Stimulated activated CD4-positive, alpha-beta T cell treated with anti-CD3 and anti-CD28 coated beads, TNF-alpha, amount 100 ng/mL, for 1 hour (primary cell): Measurements from ENCODE around the gene TMEM72.

Source experiments
- DNase-seq, 3 donors: peaks; one replicate each; pipeline ENCODE4 v3.0.0-alpha.2; 2020; ENCODE audit warnings: low read depth in 3 of 3, low spot score in 1 of 3

The TMEM72 gene

DNA sequence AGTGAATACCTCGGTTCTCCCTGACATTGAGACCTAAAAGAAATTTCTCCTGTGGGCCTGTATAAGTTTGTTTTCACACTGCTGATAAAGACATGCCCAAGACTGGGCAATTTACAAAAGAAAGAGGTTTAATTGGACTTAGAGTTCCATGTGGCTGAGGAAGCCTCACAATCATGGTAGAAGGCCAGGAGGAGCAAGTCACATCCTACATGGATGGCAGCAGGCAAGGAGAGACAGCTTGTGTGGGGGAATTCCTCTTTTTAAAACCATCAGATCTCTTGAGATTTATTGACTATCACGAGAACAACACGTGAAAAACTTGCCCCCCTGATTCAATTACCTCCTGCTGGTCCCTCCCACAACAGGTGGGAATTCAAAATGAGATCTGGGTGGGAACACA lies 6.7 kb downstream of the TMEM72 start:
- no peak for DNase-seq

DNA sequence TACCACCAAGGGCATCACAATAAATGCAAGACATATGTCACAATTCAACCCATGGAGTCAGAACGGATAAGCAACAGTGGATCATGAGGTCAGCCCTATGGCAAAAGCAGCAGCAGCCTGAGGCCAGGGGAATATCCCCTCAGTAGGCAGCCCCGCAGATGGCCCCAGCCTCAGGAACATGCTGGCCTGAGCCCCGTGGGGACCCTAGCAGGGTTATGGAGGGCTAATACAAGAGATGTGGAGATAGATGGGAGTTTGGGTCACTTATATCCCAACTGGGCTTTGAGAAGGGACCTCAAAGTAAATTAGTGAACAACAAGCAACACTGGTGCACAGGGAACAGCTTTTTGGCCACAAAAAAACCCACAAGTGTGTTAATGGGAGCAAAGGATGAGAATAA lies 9.1 kb downstream of the TMEM72 start:
- no peak for DNase-seq

DNA sequence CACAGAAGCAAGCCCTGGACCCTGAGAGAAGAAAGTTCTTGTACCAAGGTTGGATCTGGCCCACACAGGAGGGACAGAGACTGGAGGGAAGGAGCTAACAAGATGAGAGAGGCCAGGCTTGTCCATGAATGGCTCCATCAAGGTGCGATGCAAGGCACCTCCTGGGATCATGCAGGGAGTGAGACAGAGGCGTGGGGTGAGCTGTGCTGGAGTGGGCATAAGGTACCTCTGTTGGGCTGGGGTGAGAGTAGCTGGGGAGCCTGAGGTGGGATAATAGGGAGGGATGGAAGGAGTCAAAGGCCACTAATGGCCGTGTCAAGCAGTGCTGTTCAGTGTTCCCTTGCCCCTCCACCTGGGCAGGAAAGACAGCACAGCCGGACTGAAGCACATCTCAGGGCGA lies 9.9 kb downstream of the TMEM72 start:
- no peak for DNase-seq

DNA sequence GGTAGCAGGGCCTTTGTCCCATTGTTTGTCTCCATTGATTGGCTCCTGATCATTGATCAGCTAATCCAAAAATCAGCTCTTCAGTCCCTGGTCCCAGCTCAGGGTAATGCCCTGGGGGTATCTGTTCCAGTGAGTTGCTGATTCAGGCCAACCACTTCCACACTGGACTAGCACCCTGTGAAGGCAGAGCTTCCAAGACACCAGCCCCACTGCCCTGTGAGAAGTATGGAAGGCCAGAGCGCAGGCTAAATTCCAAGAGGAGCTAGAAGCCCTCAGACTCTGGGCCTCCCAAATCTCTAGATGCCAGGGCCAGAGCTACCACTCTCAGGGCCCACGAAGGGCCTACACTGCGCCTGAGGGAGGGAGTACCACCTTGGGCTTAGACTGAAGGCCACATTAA lies 10.4 kb downstream of the TMEM72 start:
- no peak for DNase-seq

DNA sequence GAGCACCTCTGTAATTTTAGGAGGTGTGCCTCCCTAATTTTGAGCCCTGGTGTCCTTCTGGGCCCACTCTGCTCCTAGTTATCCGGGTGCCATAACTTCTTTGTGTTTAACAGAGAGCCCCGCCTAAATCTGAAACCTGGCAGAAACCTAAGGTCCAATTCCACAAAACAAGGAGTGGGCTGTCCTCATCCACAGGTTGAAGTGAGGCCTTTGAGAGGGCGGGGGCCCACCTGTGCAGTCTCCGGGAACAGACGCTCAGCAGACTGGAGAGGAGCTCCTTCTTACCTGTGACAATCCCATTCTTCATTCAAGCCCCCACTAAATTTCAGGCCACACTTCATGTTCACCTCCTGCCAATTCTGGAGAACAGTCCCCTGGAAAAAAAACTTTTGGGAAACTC lies 10.9 kb downstream of the TMEM72 start:
- no peak for DNase-seq

DNA sequence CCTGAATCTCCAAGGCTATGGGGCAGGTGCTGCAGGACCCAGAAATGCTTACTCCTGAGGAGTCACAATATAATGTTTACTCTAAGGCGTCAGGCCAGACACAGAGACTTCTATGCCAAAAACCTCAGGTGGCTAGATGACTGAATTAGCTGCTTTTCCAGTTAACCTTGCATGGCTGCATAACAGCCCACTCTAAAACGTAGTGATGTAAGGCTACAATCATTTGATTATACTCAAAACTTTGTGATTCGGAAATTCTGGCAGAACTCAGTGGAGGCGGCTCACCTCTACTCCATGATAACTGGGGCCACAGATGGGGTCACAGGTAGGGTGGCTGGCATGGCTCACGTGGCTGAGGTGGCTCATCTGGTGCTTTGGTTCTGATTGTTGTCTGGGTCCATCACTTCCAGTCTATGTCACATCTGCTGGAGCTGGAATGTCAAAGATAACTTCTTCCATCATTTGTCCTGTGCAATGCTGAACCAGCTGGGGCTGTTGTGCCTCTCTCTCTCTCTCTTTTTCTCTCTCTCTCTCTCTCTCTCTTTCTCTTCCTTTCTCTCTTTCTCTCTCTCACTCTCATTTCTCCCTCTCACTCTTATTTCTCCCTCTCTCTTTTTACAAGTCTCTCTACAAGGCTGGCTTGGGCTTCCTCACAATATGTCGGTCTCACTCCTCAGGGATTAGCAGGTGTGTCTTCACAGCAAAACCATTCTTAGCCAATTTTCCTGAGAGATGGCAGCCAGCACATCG lies 11.8 kb downstream of the TMEM72 start:
- DNase-seq: no peak

DNA sequence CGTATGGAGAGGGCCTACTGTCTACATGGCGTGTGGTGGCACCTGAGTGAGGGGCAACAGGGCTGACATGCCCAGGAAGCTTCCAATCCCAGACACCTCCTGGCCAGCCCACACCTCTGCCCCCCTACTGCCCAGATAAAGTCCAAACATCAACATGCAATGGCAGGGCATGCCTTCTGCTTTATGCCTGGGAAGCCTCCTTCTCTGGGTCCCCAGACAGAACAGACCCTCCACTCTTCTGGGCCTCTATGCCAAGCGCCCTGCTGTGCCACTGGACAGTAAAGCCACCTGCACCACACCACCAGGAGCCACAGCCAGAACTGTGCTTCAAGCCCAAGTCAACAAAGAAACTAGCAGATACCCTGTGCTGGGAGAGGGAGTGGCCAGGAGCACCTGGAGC lies 12.5 kb downstream of the TMEM72 start:
- DNase-seq: no peak

DNA sequence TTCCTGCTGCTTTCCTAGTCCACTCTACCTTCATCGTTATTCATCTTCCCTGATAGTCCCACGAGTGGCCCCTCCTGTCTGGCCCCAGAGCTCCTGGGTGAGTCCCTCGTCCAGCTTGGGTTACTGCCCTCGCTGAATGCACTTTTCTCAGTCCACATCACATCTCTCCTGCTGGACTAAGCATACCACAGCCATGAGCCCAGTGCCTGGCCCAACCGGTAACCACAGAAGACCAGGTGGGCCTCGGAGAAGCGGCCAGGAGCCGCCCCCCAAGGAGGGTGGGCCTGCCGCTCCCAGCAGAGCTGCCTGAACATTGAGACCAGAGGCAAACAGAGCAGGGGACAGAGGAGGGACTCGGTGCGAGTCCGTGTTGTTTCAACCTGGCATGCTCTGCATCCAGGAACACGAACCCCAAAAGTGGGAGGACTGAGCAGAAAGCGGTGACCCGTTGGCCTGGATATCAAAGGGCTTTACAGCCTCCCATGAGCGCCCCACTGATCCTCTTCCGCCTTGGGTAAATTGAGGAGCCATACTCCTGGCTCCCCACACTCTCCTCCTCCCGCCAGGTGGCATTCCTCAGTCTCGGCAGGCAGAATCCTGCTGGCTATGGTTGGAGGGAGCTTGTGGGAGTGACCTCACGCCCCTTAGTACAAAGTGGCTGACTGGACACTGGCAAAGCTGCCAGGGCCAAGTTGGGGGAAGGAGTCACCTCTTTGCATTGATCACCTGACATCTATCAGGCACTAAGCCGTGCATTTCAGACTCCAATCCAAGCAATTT lies 13.3 kb downstream of the TMEM72 start:
- no peak for DNase-seq

DNA sequence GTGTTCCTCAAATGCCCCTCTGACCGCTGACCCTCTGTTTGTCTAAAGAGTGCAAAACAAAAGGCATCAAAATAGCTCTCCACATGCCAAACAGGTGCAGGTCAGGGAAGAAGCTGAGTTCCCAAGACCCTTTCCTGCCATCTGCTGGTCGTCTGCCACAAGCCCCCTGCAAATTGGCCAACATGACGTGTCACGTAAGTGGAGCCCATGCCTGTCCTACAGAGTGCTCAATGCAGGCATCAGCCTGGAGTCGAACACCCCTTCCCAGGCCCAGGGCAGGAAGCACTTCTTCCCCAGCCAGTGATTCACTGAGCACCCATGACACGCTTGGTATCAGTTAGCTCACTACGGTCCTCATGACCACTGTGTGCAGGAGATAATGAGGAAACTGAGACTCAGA lies 14.1 kb downstream of the TMEM72 start:
- DNase-seq: no peak

DNA sequence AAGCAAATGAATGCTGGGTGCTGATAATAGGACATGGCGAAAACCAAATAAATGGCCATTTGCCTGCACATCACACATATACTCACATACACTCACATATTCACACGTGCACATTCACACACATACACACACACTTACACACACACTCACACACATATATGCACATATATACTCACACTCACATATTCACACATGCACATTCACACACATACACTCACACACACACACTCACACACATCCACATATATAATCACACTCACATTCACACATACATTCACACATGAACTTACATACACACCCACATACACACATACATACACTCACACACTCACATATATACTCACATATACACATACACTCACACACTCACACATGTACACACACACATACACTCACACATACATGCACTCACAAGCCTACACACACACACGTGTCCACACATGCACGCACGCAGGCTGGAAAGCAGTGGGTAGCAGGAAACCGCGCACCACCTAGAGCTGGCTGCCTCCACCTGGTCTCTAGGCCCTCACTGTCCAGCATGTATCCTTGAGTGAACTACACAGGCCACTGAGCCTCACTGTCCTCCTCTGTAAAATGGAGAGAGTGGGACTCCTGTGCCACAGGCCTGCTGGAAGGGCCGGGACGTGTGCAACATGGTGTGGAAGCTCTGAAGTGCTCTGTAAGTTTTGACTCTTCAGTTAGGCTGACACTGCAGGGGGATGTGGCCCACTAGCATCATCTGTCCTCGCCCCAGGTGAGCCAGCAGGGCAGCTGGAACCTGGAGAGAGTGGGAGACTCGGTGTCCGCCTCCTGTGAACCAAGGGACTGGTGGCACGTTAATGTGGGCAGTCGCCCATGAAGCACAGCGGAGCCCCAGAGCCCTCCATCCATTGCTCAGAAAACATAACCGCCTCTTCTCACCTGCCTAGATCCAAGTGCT lies 14.9 kb downstream of the TMEM72 start:
- DNase-seq: no peak

DNA sequence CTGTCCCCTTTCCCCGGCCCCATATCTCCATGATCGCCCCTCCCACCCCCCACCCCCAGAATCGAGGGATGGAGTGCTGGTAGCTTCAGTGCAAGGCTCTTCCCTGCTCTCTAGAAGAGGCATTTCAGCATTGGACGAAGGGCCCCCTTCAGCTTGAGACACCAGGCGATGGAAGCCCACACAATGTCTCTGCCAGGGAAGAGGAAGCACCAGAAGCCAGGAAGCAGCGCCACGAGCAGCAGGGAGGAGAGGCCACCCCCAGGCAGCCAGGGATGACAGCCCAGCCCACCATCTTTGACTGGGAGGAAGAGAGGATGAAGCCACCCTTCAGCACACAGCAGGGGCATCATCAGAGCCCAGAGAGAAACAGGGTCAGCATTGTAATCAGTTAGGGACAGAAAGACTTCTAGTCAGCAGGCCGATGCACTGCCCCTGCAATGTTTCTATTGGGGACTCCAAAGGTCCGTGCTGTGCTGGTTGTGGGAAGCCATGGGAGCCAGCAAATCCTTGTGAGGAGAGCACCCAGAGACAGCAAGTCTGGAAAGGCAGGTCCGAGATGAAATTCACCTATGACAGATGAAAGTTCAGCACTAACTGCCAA lies 15.7 kb downstream of the TMEM72 start:
- no peak for DNase-seq

DNA sequence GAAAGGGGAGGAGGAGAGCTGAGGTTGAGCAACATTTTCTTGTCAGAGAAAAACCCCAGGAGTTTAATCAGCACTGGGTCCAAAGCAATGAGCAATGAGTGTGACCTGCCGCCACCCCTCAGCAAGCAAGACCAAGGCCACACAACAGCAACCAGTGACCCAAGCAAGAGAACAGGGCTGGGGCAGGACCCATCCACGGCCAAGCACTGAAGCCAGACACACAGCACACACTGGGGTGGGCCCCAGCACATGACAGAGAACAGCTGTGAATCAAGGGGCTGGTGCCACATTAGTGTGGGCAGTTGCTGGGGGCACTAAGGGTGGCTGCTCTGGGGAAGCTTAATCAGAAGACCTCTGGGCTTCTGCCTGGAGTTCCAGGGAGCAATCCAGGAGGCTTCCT lies 16.2 kb downstream of the TMEM72 start:
- DNase-seq: no peak

DNA sequence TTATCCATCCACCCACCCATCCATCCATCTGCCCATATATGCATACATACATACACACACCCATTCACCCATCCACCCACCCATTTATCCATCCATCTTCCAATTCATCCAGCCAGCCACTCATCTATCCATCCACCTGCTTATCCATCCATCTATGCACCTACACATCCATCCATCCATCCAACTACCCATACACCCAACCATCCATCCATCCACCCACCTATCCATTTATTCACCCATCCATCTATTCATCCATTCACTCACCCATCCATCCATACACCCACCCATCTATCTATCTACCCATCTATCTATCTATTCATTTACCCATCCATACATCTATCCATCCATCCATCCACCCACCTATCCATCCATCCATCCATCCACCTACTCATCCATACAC lies 17.3 kb downstream of the TMEM72 start:
- no peak for DNase-seq

DNA sequence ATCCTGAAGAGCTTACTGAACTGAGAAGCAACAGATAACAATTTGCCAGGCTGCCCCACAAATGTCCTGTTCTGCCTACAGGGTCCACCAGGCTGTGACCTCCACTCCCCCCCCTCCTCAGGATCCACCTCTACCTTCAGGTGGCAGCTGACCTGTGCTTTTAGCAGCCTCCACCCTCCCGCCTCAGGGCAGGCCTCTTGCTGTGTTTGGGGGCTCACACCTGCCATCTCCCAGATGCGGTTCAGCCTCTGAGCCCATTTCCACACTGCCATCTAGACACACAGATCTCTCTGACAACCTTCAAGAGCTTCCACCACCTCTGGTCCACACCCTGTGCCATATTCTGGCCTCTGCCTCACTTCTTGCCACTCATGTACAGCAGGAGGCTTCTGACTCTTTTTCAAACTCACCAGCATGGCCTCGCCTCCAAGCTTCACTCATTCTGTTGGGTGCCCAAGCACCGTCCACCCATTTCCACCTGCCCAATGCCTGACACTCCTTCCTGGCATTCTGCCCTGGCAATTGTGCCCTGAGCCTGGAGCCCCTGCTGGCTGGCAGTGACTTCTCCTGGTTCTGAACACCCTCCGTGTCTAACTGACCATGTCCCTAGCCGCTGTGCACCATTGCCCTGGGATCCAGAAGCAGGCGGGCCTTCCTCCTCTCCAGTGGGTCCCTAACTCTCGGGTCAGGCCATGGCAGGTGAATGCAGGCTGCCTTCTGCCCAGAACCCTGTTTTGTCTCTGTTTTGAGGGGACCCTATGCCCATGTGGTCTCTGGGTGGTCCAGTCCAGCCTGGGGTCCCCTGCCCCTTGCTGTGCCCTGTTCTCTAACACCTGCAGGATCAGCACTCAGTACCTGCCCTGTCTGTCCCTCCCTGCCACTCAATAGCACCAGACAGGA lies 18.5 kb downstream of the TMEM72 start:
- DNase-seq: no peak

DNA sequence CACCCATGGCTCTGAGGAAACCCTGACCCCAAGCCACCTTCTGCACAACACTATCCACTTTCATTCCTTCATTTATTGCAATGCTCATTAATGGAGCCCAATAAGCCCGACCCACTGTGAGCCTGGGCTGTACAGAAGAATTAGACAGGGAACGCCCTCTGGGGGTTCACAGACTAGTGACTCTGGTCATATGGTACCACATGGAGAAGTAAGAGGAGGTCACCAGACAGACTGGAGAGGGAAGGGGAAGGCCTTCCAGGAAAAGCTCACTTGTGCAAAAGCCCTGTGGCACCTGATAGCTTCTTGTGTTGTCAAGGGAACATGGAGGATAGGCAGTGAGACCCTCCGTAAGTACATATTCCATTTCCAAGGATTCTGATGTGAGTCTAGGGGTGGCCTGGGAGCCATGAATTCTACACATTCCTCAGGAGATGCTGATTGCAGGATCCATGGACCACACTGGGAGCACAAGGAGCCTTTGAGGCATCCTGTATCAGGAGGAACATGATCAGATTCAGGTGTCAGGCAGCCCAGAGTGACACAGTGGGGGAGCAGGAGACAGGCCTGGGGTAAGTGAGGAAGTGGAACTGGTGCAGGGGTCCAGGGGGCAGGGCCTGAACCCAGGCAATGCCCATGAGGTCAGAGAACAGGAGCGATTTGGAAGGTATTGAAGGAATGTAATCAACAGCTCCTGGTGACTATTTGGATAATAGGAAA lies 19.9 kb downstream of the TMEM72 start:
- DNase-seq: no peak

DNA sequence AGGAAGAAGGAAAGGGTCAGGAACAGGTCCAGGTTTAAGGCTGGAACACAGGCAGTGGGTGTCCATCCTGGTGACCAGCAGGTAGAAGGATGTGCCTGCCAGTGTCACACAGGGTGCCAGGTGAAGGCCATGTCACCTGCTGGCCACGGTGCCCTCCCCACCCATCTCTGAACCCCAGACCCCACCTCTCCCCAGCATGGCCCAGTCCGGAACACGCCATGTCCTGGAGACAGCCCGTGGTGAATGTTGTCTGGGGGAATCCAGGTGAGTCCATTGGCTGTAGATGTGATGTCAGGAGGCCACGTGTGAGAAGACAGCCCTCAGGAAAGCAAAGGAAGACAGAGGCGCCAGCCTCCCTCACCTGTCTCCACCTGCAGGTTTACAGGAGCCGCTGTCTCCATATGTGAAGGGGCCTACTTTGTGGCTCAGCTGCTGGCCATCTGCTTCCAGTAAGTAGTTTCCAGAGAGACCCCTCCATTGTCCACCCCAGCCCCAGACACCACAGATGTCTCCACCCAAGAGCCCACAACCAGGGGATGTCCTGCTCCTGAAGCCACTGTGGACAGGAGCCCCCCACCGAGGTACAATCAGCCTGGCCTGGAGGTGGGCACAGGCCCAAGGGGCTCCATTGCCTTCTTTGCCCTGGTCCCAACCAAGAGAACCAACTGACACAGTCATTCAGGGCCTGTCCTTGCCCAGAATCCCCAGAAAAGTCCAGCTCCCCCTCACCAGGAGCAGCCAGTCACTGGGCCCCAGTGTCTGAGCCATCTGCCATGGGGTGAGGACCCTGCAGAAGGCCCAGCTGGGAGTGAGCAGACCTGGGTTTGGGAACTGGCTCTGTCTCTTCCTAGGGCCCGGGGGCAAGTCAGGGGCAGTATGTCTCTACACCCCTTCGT lies 20.7 kb downstream of the TMEM72 start:
- DNase-seq: no peak

DNA sequence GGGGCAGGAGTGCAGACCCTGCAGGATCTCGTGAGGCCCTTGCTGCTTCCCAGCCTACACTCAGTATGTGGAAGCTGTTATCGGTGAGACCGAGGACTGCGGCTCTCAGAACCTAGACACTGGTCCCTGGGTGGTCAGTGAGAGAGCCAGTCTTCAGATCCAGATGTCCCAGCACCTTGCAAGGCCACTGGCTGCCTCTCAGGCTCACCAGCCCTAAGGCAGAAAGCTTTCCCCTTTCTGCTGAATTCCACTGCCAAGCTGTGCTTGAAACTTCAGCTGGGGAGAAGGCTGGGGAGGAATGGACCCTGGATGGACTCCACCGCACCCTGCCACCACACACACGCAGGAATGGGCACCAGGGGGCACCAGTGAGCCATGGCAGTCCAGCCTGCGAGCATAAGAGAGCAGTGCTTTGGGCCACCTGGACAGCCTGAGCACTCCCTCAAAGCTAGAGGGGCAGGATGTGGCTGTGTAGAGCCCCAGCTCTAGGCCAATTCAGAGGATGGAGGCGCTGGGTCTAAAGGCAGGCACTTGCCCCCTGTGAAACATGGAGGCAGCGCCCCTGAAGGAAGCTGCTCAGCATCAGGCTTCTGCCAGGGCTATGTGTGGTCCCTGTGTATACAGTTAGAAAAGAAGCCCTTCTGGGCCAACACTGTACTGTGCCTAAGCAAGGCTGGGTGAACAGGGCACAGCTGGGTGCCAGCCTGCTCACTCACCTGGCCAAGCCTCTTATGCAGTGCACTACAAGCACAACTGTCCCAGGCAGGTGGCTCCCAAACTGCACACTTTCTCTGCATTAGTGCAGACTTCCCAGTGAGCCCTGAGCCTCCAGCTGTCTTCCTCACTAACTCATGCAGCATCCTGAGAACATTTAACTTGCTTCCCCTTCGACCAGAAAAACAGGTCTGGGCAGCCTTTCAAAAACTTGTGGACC lies 21.6 kb downstream of the TMEM72 start:
- DNase-seq: peak; percentile 17 to 77 (median 50)
